Keratinocyte (primary cell): ENCODE measurements around the gene YY2.

Source experiments
- EZH2 ChIP-seq: IDR thresholded peaks from one replicate; pipeline ENCODE4 v1.6.1; 2012; ENCODE audit warnings: inconsistent platforms, mild to moderate bottlenecking, low read length, moderate library complexity
- TF ChIP-seq, protein P1 (sequence below), 3 experiments: IDR thresholded peaks in 1 of 3; conservative IDR thresholded peaks in 1 of 3; optimal IDR thresholded peaks in 1 of 3; 2 replicates in 2 of 3; 3 replicates in 1 of 3; pipeline versions ENCODE3 to v1.5.1; 2011; ENCODE audit warnings: low read length in 3 of 3, mild to moderate bottlenecking in 3 of 3, moderate library complexity in 2 of 3, control low read depth in 1 of 3, inconsistent platforms in 1 of 3; ENCODE audit not compliant: insufficient read depth in 2 of 3; ENCODE audit errors: extremely low read depth in 1 of 3

DNA sequence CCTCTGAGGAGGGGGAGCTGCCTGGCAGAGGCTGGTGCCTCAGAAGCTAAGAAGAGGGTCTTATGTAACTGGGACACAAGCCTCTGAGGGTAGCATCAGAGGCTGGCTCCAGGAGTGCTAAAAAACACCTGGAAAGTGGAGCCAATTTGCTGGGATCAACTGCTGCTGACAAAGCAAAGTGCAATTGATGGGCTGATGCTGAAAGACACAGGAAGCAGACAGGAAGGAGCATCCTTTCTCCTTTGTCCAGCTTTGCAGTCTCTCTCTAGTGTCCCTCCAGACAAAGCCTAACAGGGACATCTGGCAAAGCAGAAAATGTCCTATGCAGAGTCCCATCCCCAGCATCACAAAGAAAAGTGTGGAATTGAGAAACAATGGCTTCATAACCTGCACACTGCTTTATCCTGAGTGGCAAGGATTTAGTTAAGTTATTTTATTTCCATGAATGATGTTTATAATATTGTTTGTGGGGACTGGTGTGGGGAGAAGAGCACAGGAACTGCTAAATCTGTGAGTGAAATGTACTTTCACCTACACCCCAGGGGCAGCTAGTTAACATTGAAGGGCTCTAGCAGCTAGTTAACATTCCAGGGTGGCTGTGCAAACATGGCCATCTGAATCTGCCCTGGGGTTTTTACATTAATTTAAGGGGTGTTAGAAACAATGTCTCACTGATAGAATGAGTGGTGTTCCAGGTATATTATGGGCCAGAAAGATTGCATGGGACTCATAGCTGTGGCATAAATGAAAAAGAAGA is 42.0 kb upstream of the YY2 start:
- TF ChIP-seq, protein P1, sequence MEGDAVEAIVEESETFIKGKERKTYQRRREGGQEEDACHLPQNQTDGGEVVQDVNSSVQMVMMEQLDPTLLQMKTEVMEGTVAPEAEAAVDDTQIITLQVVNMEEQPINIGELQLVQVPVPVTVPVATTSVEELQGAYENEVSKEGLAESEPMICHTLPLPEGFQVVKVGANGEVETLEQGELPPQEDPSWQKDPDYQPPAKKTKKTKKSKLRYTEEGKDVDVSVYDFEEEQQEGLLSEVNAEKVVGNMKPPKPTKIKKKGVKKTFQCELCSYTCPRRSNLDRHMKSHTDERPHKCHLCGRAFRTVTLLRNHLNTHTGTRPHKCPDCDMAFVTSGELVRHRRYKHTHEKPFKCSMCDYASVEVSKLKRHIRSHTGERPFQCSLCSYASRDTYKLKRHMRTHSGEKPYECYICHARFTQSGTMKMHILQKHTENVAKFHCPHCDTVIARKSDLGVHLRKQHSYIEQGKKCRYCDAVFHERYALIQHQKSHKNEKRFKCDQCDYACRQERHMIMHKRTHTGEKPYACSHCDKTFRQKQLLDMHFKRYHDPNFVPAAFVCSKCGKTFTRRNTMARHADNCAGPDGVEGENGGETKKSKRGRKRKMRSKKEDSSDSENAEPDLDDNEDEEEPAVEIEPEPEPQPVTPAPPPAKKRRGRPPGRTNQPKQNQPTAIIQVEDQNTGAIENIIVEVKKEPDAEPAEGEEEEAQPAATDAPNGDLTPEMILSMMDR (optimal IDR thresholded peaks at IDR 0.05 in 1 of 3, IDR thresholded peaks at IDR 0.05 in 1 of 3, conservative IDR thresholded peaks at IDR 0.05 in 1 of 3; ENCODE audit: extremely low read depth in 1 of 3, insufficient read depth in 2 of 3, low read length in 3 of 3): no peak
- TF ChIP-seq EZH2: no peak
